ENCODE measurements around the gene PPA2. TPM values are rescaled to one million over a fixed set of nuclear protein-coding genes. Genes with fewer than 3 reads are reported as not detected.

Gene PPA2
- total RNA-seq, 1 donor from 2014 or later: 49.3 TPM

GRCh38 chr4:105430811-105431210 lies 43.1 kb downstream of the PPA2 start:
- Histone ChIP-seq H3K4me3 (no peak overlapping the region), H3K27me3 (no peaks in the 10 kb centered on the region), H3K9me3 (peaks cover 0 to 6% of the 10 kb centered on the region in 2 donors), H3K36me3 (peaks cover 28 to 63% of the 10 kb centered on the region in 2 donors), H3K27ac (no peak overlapping the region), H3K4me1 (no peaks in the 10 kb centered on the region)
- DNase-seq (ENCODE audit: low spot score in 2 of 2): no peak
- TF ChIP-seq CTCF (IDR thresholded peaks at IDR 0.05): no peak
- intact Hi-C loops (cut with DNase I): no loop called here

GRCh38 chr4:105426187-105426897 lies 47.5 kb downstream of the PPA2 start:
- no peak for DNase-seq (ENCODE audit: low spot score in 2 of 2)
- no peaks in the 10 kb centered on the region for H3K27me3 ChIP-seq
- no peak for TF ChIP-seq CTCF (IDR thresholded peaks at IDR 0.05)
- intact Hi-C loops (cut with DNase I): no loop called here
- H3K9me3 ChIP-seq: peaks cover 0 to 4% of the 10 kb centered on the region in 2 donors
- no peaks in the 10 kb centered on the region for H3K4me1 ChIP-seq
- H3K4me3 ChIP-seq: no peak overlapping the region
- H3K27ac ChIP-seq: no peak overlapping the region
- peaks cover 13 to 36% of the 10 kb centered on the region in 2 donors for H3K36me3 ChIP-seq

- H3K27me3 ChIP-seq: no peaks in the 10 kb centered on the region
- H3K36me3 ChIP-seq: peaks cover 12 to 29% of the 10 kb centered on the region in 2 donors
- H3K4me1 ChIP-seq: no peaks in the 10 kb centered on the region
- no peaks in the 10 kb centered on the region for H3K9me3 ChIP-seq
- no peak overlapping the region for H3K27ac ChIP-seq
- H3K4me3 ChIP-seq: no peak overlapping the region
- no peak for TF ChIP-seq CTCF (IDR thresholded peaks at IDR 0.05)
- intact Hi-C loops (cut with DNase I): no loop called here
- no peak for DNase-seq (ENCODE audit: low spot score in 2 of 2)
These were observed 51.5 kb downstream of the PPA2 start for GRCh38 chr4:105422207-105422920.

- peaks cover 1 to 23% of the 10 kb centered on the region in 2 donors for H3K36me3 ChIP-seq
- no peak overlapping the region for H3K27ac ChIP-seq
- DNase-seq (ENCODE audit: low spot score in 2 of 2): no peak
- intact Hi-C loops (cut with DNase I): no loop called here
- H3K4me3 ChIP-seq: no peak overlapping the region
- H3K4me1 ChIP-seq: no peaks in the 10 kb centered on the region
- no peaks in the 10 kb centered on the region for H3K27me3 ChIP-seq
- no peak for TF ChIP-seq CTCF (IDR thresholded peaks at IDR 0.05)
- no peaks in the 10 kb centered on the region for H3K9me3 ChIP-seq
These were observed 56.2 kb downstream of the PPA2 start for GRCh38 chr4:105417624-105418023.

- H3K4me1 ChIP-seq: no peaks in the 10 kb centered on the region
- H3K36me3 ChIP-seq: peaks cover 0 to 28% of the 10 kb centered on the region in 2 donors
- H3K27me3 ChIP-seq: no peaks in the 10 kb centered on the region
- H3K27ac ChIP-seq: no peak overlapping the region
- no peak overlapping the region for H3K4me3 ChIP-seq
- H3K9me3 ChIP-seq: no peaks in the 10 kb centered on the region
- no peak for DNase-seq (ENCODE audit: low spot score in 2 of 2)
- no peak for TF ChIP-seq CTCF (IDR thresholded peaks at IDR 0.05)
- intact Hi-C loops (cut with DNase I): no loop called here
These were observed 58.5 kb downstream of the PPA2 start for GRCh38 chr4:105415281-105415744.
